GM12801 (cell line): ENCODE data around the gene STKLD1.

ENCODE experiments used
- CTCF ChIP-seq: IDR thresholded peaks from one replicate; pipeline ENCODE4 v1.5.1; 2011; ENCODE audit warnings: control low read depth; ENCODE audit not compliant: insufficient read length; ENCODE audit errors: extremely low read depth

The STKLD1 gene

GRCh38 chr9:133449760-133450159, 73.6 kb downstream of the STKLD1 start:
- TF ChIP-seq CTCF = no peak

- TF ChIP-seq CTCF = no peak
Measured at GRCh38 chr9:133452562-133452961, 76.4 kb downstream of the STKLD1 start.

- no peak for TF ChIP-seq CTCF
Measured at GRCh38 chr9:133453651-133454050, 77.5 kb downstream of the STKLD1 start.

GRCh38 chr9:133454325-133454724, 78.2 kb downstream of the STKLD1 start:
- TF ChIP-seq CTCF = no peak

- TF ChIP-seq CTCF = no peak
Measured at GRCh38 chr9:133454943-133455673, 78.9 kb downstream of the STKLD1 start.
